NCI-H2227 treated with DMSO at 0.1 percent for 48 hours (cell line): ENCODE data around the gene SNX17.

ENCODE experiments used
- DNase-seq: peaks from one replicate; lab custom pipeline; 2025; lab: John Stamatoyannopoulos, UW

SNX17 gene

GRCh38 chr2:27363933-27364332 is 6.5 kb upstream of the SNX17 start:
- no peak for DNase-seq

DNA sequence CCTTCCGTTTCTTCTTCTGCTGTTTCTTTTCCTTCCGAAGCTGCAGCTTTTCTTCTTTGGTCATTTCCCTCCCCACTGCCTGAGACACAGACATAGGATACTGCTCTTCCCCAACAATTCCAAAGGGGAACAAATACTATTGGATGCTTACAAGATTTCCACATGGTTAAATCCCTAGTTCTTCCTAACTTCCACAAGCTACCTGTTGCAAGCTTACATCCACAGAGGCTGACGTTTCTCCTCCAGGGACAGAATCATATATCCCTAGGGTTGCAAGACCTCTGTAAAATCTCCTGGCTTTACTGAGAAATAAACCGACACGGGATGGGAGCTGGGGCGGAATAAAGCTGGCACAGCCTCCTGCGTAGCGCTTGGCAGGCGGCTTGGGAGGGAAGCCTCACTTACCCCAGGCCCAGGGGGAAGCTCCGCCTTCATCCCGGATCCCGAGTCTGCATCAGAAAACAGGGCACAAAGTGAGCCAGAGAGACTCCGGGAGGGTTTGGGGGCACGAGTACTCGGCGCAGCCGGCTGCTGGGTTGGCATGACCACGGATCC is 868 bp upstream of the SNX17 start:
- DNase-seq, result peak; percentile 54

GRCh38 chr2:27370816-27371620 is 602 bp downstream of the SNX17 start:
- DNase-seq, result peak; percentile 25

DNA sequence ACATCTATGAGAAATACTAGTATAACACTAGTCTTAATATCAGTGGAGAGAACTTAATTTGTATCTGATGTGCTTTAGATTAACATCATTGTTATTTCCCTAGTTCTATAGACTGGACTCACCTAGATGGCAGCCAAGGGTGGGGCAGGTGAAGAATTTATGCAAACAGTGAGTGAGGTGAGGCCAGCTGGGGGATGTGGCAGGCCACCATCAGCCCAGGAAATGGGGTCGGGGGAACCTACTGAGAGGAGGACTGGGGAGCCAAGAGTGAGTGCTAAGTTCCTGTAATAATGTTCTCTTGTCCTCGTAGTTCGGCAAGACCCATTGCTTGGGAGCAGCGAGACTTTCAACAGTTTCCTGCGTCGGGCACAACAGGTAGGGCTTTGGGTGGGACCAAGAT is 2.5 kb downstream of the SNX17 start:
- no peak for DNase-seq

DNA sequence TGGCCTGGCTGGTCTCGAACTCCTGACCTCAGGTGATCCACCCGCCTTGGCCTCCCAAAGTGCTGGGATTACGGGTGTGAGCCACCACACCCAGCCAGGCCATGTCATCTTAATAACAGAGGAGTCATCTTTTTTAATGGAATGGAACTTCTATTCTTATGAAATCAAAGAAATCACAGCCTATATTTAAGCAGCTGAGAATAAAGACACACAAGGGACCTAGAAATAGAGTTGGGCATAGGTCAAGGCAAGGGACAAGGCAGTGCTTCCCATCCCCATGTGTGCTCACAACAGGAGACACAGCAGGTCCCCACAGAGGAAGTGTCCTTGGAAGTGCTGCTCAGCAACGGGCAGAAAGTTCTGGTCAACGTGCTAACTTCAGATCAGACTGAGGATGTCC is 3.2 kb downstream of the SNX17 start:
- DNase-seq, result no peak

- no peak for DNase-seq
These were observed 5.2 kb downstream of the SNX17 start for GRCh38 chr2:27375513-27376099.

DNA sequence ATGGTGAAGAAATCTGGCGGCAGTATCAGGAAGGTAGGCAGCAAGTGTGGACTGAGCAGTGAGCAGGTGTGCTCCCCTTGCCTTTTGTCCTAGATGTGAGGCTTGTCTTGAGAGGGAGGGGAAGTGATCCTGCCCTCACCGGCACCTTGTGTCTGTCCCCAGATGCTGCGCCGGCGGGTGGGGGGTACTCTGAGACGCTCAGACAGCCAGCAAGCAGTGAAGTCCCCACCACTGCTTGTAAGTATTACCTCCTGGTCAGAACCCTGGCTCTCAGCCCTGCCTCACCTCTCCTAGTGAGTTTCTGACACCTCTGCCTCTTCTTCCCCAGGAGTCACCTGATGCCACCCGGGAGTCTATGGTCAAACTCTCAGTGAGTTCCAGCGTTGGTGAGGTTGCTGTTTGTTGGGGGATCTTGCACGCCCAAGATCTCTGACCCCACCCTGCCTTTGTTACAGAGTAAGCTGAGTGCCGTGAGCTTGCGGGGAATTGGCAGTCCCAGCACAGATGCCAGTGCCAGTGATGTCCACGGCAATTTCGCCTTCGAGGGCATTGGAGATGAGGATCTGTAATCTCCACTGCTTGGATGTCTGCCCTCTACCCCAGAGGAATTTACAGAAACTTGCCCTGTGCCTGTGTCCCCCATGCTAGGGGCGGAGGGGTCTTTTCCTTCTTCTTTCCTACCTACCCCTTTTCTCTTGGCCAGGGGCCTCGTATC is 5.9 kb downstream of the SNX17 start:
- DNase-seq, result no peak

DNA sequence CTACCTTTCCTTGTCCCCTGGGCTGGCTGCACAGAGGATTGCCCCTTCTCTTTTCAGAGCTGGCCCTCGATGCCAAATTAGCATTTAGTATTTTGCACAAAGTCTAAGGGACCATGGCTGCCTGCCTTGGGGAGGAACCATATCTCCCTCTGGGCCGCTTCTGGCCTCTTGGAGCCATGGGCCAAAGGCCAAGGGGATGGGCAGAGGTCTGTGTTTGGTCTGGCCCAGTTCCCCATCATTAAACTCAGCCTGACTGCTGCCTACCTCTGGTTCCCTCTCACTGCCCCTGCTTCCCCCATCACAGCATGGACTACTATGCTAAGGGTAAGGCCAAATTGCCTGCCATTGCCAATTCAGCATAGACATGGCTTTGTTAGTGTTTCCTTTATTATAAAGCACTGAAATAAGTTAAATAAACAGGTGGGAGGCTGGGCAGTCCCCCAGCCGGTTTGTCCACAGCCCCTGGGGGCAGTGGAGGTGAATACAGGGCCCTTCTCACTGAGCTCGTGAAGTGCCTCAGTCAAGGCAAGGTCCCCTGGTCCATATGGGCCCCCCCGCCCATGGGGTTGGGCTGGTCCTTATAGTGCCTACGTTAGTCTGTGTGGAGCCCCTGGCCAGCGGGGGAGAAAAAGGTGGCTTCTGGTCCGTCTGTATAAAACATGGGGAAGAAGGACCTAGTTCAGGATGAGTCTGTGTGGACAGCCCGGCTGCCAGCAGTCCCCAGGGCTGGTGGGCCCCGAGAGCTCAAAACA is 6.6 kb downstream of the SNX17 start:
- no peak for DNase-seq

DNA sequence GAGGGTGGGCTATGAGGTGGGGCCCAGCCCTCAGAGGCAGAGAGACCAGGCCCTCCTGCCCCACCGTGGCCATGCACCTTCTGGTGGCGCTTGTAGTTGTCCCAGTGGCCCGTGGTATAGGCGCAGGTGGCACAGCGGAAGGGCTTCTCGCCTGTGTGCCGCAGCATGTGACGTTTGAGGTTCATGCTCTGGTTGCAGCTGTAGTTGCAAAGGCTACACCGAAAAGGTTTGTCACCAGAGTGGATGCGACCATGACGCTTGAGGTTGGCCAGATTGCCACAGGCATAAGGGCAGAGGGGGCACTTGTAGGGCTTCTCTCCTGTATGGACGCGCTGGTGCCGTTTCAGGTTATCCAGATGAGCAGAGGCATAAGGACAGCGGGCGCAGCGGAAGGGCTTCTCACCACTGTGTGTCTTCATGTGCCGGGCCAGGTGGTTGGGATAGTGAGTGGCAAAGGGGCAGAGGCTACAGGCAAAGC is 7.2 kb downstream of the SNX17 start:
- DNase-seq, result no peak

DNA sequence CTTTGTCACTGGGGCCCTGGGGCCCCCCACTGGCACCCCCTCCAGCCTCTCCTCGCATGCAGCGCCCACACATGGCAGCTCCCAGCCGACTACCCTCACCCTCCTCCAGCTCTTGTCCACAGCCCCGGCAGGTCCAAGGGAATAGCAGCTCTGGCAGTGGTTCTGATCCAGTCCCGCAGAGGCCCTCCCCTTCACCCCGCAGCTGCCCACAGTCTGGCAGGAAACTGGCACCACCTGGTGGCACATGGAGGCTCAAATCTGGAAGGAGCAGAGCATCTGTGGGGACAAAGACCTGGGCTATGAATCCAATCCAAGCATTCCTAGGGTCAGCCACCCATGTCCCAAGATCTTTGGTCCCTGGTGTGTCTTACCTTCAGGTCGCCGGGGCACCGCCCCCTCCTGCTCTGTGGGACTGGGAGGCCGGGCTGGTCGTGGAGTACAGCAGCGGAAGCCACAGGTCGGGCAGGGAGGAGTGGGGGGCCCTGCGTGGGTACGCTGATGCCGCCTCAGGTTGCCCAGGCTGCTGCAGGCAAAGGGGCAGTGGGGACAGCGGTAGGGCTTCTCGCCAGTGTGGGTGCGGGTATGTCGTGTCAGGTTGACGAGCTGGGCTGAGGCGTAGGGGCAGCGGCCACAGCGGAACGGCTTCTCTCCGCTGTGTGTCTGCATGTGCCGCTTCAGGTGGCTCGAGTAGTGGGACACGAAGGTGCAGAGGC is 7.8 kb downstream of the SNX17 start:
- no peak for DNase-seq

GRCh38 chr2:27378809-27379290 is 8.4 kb downstream of the SNX17 start:
- DNase-seq, result no peak

- no peak for DNase-seq
These were observed 9.0 kb downstream of the SNX17 start for GRCh38 chr2:27379383-27379835.

- DNase-seq, result peak; percentile 34
These were observed 9.6 kb downstream of the SNX17 start for GRCh38 chr2:27379836-27380625.

DNA sequence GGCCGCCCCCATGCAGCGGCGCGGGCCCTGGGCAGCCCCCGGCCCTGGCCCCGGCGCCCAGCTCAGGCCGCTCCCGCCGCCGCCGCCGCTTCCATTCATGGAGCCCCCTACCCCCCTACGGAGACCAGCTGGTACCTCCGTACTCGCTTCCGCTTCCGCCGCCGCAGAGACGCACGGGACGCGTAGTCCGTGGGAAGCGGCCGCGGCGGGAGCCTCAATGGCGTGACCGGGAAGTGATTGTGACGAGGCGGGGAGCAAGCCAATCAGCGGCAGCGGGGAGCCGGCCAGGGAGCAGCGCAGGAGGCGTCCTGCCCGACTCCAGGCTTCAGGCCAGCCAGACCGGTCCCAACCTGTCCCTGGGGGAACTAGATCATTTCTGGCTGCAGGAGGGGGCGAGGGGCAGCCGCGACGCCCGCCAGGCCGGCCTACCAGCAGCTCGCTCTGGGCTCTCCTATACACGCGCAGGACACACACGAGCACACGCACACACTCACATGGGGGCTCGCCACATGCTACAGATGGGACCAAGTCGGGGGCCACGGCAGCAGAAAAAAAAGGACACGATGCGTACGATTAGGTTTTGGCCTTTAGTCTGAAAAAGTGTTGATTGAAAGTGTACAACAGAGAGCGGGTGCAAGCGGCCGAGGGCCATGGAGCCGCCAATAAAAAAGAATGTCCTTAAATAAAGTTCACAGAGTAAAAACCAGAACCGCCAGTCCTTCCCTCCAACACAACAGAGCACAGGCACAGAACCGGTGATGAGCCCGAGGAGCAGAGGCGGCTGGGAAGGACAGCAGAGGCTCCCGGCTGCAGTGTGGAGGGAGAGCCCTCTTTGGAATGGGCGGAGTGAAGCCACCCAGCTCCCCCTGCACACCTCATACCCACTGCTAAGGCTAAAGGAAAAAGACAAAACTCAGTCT is 10.5 kb downstream of the SNX17 start, which contains the start of gene ZNF513:
Gene ZNF513 (minus strand): TSS at position 109 of the 920 bp plus-strand sequence. CDS start 208 bp downstream, outside the sequence.
- peak; percentile 97 for DNase-seq

- no peak for DNase-seq
These were observed 11.3 kb downstream of the SNX17 start for GRCh38 chr2:27381577-27382181.

DNA sequence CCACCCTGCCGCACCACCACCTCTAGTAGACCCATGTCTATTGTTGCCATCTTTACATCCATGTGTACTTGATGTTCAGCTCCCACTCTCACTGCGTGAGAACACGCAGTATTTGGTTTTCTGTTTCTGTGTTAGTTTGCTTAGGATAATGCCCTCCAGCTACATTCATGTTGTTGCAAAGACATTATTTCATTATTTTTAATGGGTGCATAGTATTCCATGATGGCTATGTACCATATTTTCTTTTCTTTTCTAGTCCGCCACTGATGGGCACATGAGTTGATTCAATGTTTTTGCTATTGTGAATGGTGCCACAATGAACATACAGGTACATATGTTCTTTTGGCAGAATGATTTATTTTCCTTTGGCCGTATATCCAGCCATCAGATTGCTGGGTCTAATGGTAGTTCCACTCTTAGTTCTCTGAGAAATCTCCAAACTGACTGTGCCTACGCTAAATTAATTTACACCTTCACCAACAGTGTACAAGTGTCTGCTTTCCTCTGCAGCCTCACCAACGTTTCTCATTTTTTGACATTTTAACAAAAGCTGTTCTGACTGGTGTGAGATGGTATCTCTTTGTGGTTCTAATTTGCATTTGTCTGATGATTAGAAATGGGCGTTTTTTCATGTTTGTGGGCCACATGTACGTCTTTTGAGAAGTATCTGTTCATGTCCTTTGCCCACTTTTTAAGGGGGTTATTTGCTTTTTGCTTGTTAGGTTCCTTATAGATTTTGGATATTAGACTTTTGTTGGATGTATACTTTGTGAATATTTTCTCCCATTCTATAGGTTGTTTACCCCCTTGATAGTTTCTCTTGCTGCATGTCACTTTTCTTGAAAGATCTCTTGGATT is 20.6 kb downstream of the SNX17 start:
- no peak for DNase-seq

- DNase-seq, result no peak
These were observed 22.8 kb downstream of the SNX17 start for GRCh38 chr2:27393225-27393624.

GRCh38 chr2:27398962-27399361 is 28.5 kb downstream of the SNX17 start:
- no peak for DNase-seq
